Spleen (tissue), 7 donors: ENCODE results near the gene MAPKAP1.

Experiments used
- CTCF ChIP-seq, 11 experiments: fragments of 200-600 bp in 7 of 11; fragments of 450-650 bp in 4 of 11; sonication (generic) in 4 of 11; IDR thresholded peaks in 8 of 11; conservative IDR thresholded peaks in 3 of 11; 1 replicate in 7 of 11; 2 replicates in 4 of 11; pipeline versions ENCODE4 v1.4.0 to v1.8.0; 2016 to 2021; ENCODE audit warnings: antibody characterized with exemption in 11 of 11, inconsistent platforms in 4 of 11, mild to moderate bottlenecking in 1 of 11
- POLR2AphosphoS5 ChIP-seq, 3 donors: sonication (generic); formaldehyde crosslinking; IDR thresholded peaks; one replicate each; pipeline ENCODE4 v1.5.1; 2017; ENCODE audit warnings: antibody characterized with exemption in 3 of 3
- donor health status: DM: no; HTN: no; CAD: no; lungs with moderate emphysema.
- donor health status: DM: no; HTN: no; CAD: no.
- donor health status: DM: no; HTN: no; CAD: no.

GRCh38 chr9:125570246-125570645 lies 136.8 kb downstream of the MAPKAP1 start:
- TF ChIP-seq CTCF (IDR thresholded peaks at IDR 0.05 in 8 of 11, conservative IDR thresholded peaks at IDR 0.05 in 3 of 11): no peak
- TF ChIP-seq POLR2AphosphoS5 (IDR thresholded peaks at IDR 0.05): no peak
